Astrocyte (in vitro differentiated cells and primary cell): ENCODE data around the gene CAPN5. TPM values are rescaled to one million over a fixed set of nuclear protein-coding genes. Genes with fewer than 3 reads are reported as not detected.
"Not testable (repeated sequence)": the region's sequence is repeated elsewhere in the genome, so short reads cannot be mapped to it uniquely, and the experiment has no call there.

Experiments used
- DNase-seq: peaks from one replicate; pipeline ENCODE4 v3.0.0-alpha.2; 2010; ENCODE audit warnings: low read depth
- FAIRE-seq: peaks from 2 replicates; lab custom pipeline; 2011; peaks lifted over from hg19 to GRCh38; lab: Jason Lieb, UNC
- H2AFZ ChIP-seq: 2 replicates; pipeline ENCODE4 v1.6.0; 2012; ENCODE audit warnings: low read depth, low read length, inconsistent platforms
- H3K27ac ChIP-seq: 2 replicates; pipeline ENCODE4 v1.5.1; 2011; ENCODE audit warnings: low read depth, low read length, inconsistent platforms
- H3K27me3 ChIP-seq: 2 replicates; pipeline ENCODE4 v1.6.0; 2011; ENCODE audit warnings: low read length, inconsistent platforms; ENCODE audit not compliant: insufficient read depth
- H3K36me3 ChIP-seq: 2 replicates; pipeline ENCODE4 v1.5.1; 2011; ENCODE audit warnings: low read length, inconsistent platforms; ENCODE audit not compliant: insufficient read depth
- H3K4me1 ChIP-seq: 2 replicates; pipeline ENCODE4 v1.5.1; 2011; ENCODE audit warnings: low read length, inconsistent platforms; ENCODE audit not compliant: insufficient read depth
- H3K4me2 ChIP-seq: 2 replicates; pipeline ENCODE4 v1.6.0; 2012; ENCODE audit warnings: low read length, inconsistent platforms
- H3K4me3 ChIP-seq: 2 replicates; pipeline ENCODE4 v1.5.1; 2011; ENCODE audit warnings: low read depth, mild to moderate bottlenecking, low read length, inconsistent platforms; ENCODE audit not compliant: insufficient read depth
- H3K79me2 ChIP-seq: 2 replicates; pipeline ENCODE4 v1.6.0; 2012; ENCODE audit warnings: mild to moderate bottlenecking, low read length, inconsistent platforms; ENCODE audit not compliant: insufficient read depth
- H3K9ac ChIP-seq: 2 replicates; pipeline ENCODE4 v1.6.0; 2012; ENCODE audit warnings: mild to moderate bottlenecking, low read length, inconsistent platforms
- H3K9me3 ChIP-seq: 2 replicates; pipeline ENCODE4 v1.5.1; 2012; ENCODE audit warnings: low read depth, mild to moderate bottlenecking, low read length, inconsistent platforms; ENCODE audit not compliant: insufficient read depth
- H4K20me1 ChIP-seq: 2 replicates; pipeline ENCODE4 v1.6.0; 2012; ENCODE audit warnings: low read length, inconsistent platforms; ENCODE audit not compliant: insufficient read depth
- H3K27ac Mint-ChIP-seq: one replicate; pipeline ENCODE4 v1.8.0; 2021; ENCODE audit warnings: mild to moderate bottlenecking, mixed read lengths; ENCODE audit not compliant: unreplicated experiment
- H3K27me3 Mint-ChIP-seq: one replicate; pipeline ENCODE4 v1.8.0; 2021; ENCODE audit warnings: low read depth, mixed read lengths; ENCODE audit not compliant: unreplicated experiment
- H3K36me3 Mint-ChIP-seq: one replicate; pipeline ENCODE4 v1.8.0; 2021; ENCODE audit warnings: low read depth, mixed read lengths; ENCODE audit not compliant: unreplicated experiment
- H3K4me1 Mint-ChIP-seq: one replicate; pipeline ENCODE4 v1.8.0; 2021; ENCODE audit warnings: low read depth, mixed read lengths; ENCODE audit not compliant: unreplicated experiment
- H3K4me3 Mint-ChIP-seq: one replicate; pipeline ENCODE4 v1.8.0; 2021; ENCODE audit warnings: mild to moderate bottlenecking, moderate library complexity, mixed read lengths; ENCODE audit not compliant: unreplicated experiment
- H3K9me3 Mint-ChIP-seq: one replicate; pipeline ENCODE4 v1.8.0; 2021; ENCODE audit warnings: mild to moderate bottlenecking, mixed read lengths; ENCODE audit not compliant: unreplicated experiment
- EZH2 ChIP-seq: IDR thresholded peaks from 2 replicates; pipeline ENCODE4 v1.6.1; 2012; ENCODE audit warnings: mild to moderate bottlenecking, low read length, inconsistent platforms; ENCODE audit not compliant: insufficient read depth
- total RNA-seq: library from RNA; stranded (reverse); gene quantifications from 2 replicates; pipeline ENCODE4 v1.2.1, GENCODE V29; 2021
- TF ChIP-seq, protein P1 (sequence below): IDR thresholded peaks from 2 replicates; pipeline ENCODE4 v1.5.1; 2011; ENCODE audit warnings: low read depth, mild to moderate bottlenecking, inconsistent platforms, low read length, moderate library complexity; ENCODE audit not compliant: insufficient read depth

CAPN5 gene
- total RNA-seq, 1 donor from 2014 or later = 17.4 TPM

DNA sequence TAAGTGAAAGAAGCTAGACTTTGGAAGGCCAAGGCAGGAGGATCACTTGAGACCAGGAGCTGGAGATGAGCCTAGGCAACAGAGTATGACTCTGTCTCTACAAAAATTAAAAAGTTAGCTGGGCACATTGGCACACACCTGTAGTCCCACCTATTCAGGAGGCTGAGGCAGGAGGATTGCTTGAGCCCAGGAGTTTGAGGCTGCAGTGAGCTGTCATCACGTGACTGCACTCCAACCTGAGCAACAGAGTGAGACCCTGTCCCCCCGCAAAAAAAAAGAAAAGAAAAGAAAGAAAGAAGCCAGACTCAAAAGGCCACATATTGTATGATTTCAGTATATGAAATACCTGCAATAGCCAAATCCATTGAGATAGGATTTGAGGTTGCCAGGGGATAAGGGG lies 7.9 kb upstream of the CAPN5 start:
- TF ChIP-seq, protein P1, sequence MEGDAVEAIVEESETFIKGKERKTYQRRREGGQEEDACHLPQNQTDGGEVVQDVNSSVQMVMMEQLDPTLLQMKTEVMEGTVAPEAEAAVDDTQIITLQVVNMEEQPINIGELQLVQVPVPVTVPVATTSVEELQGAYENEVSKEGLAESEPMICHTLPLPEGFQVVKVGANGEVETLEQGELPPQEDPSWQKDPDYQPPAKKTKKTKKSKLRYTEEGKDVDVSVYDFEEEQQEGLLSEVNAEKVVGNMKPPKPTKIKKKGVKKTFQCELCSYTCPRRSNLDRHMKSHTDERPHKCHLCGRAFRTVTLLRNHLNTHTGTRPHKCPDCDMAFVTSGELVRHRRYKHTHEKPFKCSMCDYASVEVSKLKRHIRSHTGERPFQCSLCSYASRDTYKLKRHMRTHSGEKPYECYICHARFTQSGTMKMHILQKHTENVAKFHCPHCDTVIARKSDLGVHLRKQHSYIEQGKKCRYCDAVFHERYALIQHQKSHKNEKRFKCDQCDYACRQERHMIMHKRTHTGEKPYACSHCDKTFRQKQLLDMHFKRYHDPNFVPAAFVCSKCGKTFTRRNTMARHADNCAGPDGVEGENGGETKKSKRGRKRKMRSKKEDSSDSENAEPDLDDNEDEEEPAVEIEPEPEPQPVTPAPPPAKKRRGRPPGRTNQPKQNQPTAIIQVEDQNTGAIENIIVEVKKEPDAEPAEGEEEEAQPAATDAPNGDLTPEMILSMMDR = no peak
- no peak for TF ChIP-seq EZH2
- no peaks in the 10 kb centered on the region for H3K79me2 ChIP-seq
- no peak overlapping the region for H3K27ac ChIP-seq
- no peak overlapping the region for H3K4me3 Mint-ChIP-seq
- FAIRE-seq (no peak), DNase-seq (no peak)
- H3K27me3 ChIP-seq = peaks cover 6% of the 10 kb centered on the region
- H3K27ac Mint-ChIP-seq = no peak overlapping the region
- no peaks in the 10 kb centered on the region for H3K9me3 Mint-ChIP-seq
- no peaks in the 10 kb centered on the region for H3K36me3 ChIP-seq
- no peak overlapping the region for H2AFZ ChIP-seq
- no peaks in the 10 kb centered on the region for H3K36me3 Mint-ChIP-seq
- no peaks in the 10 kb centered on the region for H3K4me1 ChIP-seq
- no peaks in the 10 kb centered on the region for H4K20me1 ChIP-seq
- no peak overlapping the region for H3K4me2 ChIP-seq
- peaks cover 4% of the 10 kb centered on the region for H3K9me3 ChIP-seq
- H3K4me3 ChIP-seq = no peak overlapping the region
- H3K27me3 Mint-ChIP-seq = peaks cover 9% of the 10 kb centered on the region
- no peak overlapping the region for H3K9ac ChIP-seq
- H3K4me1 Mint-ChIP-seq = no peaks in the 10 kb centered on the region

DNA sequence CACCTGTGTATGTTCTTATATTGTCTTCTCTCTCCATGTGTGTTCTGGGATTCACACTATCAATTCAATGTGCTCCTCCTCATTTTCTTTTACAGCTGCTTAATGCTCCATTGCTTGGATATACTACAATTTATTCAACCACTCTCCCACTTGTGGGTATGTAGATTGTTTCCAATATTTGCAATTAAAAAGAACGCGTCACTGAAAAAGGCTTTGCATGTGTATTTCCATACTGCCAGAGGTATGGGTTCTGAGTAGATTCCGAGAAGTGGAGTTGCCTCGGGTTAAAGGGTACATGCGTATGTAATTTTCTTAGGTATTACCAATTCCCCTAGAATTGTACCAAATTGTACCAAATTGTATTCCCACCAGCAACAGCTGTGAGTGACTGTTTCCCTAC lies 7.0 kb upstream of the CAPN5 start:
- Histone ChIP-seq H2AFZ (no peak overlapping the region), H3K9ac (no peak overlapping the region), H3K4me1 (no peaks in the 10 kb centered on the region), H3K36me3 (no peaks in the 10 kb centered on the region), H3K79me2 (no peaks in the 10 kb centered on the region), H3K9me3 (peaks cover 4% of the 10 kb centered on the region), H3K4me2 (no peak overlapping the region), H3K4me3 (no peak overlapping the region), H3K27me3 (peaks cover 6% of the 10 kb centered on the region), H4K20me1 (no peaks in the 10 kb centered on the region), H3K27ac (no peak overlapping the region)
- H3K27me3 Mint-ChIP-seq = peaks cover 13% of the 10 kb centered on the region
- no peak overlapping the region for H3K27ac Mint-ChIP-seq
- DNase-seq = no peak
- TF ChIP-seq EZH2 = no peak
- no peak for FAIRE-seq
- H3K9me3 Mint-ChIP-seq = no peaks in the 10 kb centered on the region
- no peaks in the 10 kb centered on the region for H3K36me3 Mint-ChIP-seq
- no peaks in the 10 kb centered on the region for H3K4me1 Mint-ChIP-seq
- no peak overlapping the region for H3K4me3 Mint-ChIP-seq

DNA sequence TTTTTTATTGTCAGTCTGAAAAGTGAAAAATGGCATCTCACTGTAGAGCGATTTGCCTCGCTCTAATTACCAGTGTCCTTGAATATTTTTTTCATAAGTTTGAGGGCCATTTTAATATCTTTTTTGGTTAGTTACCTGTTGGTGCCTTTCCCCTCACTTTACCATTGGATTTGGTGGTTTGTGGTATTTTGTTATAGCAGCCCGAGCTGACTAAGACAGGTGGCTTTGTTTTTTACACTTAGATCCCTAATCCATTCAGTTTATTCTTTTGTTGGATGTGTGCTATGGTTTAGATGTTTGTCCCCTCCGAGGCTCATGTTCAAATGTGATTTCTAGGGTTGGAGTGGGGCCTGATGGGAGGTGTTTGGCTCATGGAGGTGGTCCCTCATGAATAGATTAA lies 6.5 kb upstream of the CAPN5 start:
- H3K79me2 ChIP-seq = no peaks in the 10 kb centered on the region
- no peak overlapping the region for H3K4me3 Mint-ChIP-seq
- H3K4me1 Mint-ChIP-seq = no peaks in the 10 kb centered on the region
- H2AFZ ChIP-seq = no peak overlapping the region
- no peak for FAIRE-seq
- no peaks in the 10 kb centered on the region for H3K4me1 ChIP-seq
- no peak overlapping the region for H3K9ac ChIP-seq
- no peaks in the 10 kb centered on the region for H3K9me3 Mint-ChIP-seq
- H3K27me3 Mint-ChIP-seq = peaks cover 14% of the 10 kb centered on the region
- H3K27ac ChIP-seq = no peak overlapping the region
- peaks cover 4% of the 10 kb centered on the region for H3K9me3 ChIP-seq
- DNase-seq = no peak
- H3K27me3 ChIP-seq = peaks cover 6% of the 10 kb centered on the region
- H3K4me3 ChIP-seq = no peak overlapping the region
- TF ChIP-seq, protein P1 = no peak
- no peak for TF ChIP-seq EZH2
- H3K4me2 ChIP-seq = no peak overlapping the region
- no peak overlapping the region for H3K27ac Mint-ChIP-seq
- H3K36me3 ChIP-seq = no peaks in the 10 kb centered on the region
- no peaks in the 10 kb centered on the region for H3K36me3 Mint-ChIP-seq
- no peaks in the 10 kb centered on the region for H4K20me1 ChIP-seq

DNA sequence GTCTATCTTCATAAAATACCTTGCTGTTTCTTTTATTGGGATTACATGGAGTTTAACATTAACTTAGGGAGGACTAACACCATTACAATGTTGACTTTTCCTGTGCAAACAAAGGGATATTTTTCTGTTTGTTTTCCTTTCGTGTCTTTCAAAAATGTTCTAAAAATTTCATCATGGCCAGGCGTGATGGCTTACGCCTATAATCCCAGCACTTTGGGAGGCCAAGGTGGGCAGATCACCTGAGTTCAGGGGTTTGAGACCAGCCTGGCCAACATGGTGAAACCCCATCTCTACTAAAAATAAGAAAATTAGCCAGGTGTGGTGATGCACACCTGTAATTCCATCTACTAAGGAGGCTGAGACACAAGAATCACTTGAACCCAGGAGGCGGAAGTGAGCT lies 5.5 kb upstream of the CAPN5 start:
- FAIRE-seq, H3K36me3 Mint-ChIP-seq, H4K20me1 ChIP-seq, H3K4me3 Mint-ChIP-seq, H3K27me3 ChIP-seq, H3K27ac Mint-ChIP-seq, H3K79me2 ChIP-seq, H3K9me3 ChIP-seq, H3K9me3 Mint-ChIP-seq, H2AFZ ChIP-seq, H3K36me3 ChIP-seq, H3K4me1 ChIP-seq, H3K4me3 ChIP-seq, H3K4me2 ChIP-seq, H3K9ac ChIP-seq, H3K4me1 Mint-ChIP-seq, DNase-seq, H3K27ac ChIP-seq: not testable (repeated sequence)
- H3K27me3 Mint-ChIP-seq = peaks cover 14% of the 10 kb centered on the region
